ENCODE data around the gene MAPKAP1.

DNA sequence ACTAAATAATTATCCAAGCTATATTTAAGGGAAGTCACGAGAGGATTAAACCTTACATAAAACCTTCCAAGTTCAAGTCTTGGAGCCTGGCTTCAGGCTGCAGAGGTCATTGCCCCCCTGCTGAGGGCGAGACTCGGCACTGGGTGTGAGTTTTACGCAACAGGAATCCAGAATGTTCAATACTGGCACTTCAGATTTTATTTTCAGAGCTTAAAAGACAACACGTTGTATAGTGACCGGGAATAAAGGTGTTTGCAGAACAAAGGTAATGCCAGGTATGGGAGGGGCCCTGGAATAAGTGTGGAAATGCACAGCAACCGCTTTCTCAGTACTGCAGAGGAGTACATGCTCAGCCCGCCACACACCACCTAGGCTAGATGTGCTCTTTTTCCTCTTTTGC lies 238.4 kb downstream of the MAPKAP1 start:
- no peak for TF ChIP-seq GATA1 (IDR thresholded peaks at IDR 0.05; ENCODE audit: low read depth, low read length)
- TF ChIP-seq POLR2A (IDR thresholded peaks at IDR 0.05; ENCODE audit: low read length) = no peak
